A204.1 (cell line): ENCODE data around the gene UVRAG.
"Not testable (repeated sequence)": the region's sequence is repeated elsewhere in the genome, so short reads cannot be mapped to it uniquely, and the experiment has no call there.

ENCODE experiments used
- FAIRE-seq: peaks from 2 replicates; lab custom pipeline; 2012; peaks lifted over from hg19 to GRCh38; lab: Jason Lieb, UNC

Gene UVRAG

GRCh38 chr11:75924966-75925784 is 110.2 kb downstream of the UVRAG start:
- no peak for FAIRE-seq

- no peak for FAIRE-seq
Measured at GRCh38 chr11:75925785-75926164, 110.8 kb downstream of the UVRAG start.

DNA sequence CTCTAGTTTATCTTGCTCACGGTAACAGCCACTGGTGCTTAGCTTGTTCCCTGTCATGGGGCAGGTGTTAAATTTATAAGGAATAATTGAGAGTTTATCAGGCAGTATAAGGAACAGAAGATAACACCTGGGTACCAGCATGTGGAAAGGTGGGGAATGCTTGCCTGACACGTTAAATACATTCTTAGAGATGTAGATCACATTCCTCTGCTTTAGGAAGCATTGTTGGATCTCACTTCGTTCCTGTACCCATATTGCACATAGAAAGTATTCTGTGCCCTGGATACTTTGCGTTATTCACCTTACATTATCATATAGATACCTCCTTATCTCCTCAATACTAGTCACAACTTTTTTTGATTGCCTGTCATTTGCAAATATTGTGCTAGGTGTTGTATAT is 114.7 kb downstream of the UVRAG start:
- no peak for FAIRE-seq

DNA sequence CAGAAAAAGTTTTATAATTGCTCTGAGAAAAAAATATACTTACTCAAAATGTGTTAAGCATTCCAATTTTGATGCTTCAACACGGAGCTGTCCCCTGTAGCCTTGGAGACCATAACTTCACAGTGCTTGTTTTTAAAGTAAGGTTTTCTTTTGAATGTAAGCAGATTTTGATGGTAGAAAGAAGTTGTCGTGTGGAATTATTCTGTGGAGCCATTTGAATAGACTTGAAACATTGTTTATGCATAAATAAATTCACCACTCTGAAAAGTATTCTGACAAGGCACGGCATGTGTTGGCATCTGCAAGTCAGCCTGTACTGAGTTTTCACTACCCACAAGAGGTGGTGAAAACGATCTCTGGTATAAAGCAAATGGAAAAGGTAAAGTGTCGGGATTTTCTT is 115.5 kb downstream of the UVRAG start:
- FAIRE-seq: no peak

DNA sequence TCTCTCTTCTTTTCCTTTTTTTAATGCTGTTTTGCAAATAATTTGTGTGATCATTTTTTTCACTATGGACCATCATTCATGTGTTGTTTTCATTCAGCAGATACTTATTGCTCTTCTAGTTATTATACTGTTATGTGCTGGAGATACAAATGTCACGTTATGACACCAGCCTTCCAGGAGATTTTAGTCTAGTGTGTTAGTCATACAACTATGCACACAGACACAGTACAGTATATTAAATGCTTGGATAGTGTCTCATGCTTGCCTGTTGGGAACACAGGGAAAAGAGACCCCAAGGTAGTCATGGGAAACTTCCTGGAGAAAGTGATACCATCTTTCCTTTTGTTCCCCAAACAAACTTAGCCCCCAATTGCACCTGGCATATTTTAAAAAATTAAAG is 116.1 kb downstream of the UVRAG start:
- no peak for FAIRE-seq

GRCh38 chr11:75933736-75934135 is 118.7 kb downstream of the UVRAG start:
- FAIRE-seq: not testable (repeated sequence)

GRCh38 chr11:75934851-75935250 is 119.8 kb downstream of the UVRAG start:
- FAIRE-seq: no peak

- FAIRE-seq: no peak
Measured at GRCh38 chr11:75938543-75938942, 123.5 kb downstream of the UVRAG start.

- no peak for FAIRE-seq
Measured at GRCh38 chr11:75939516-75939915, 124.5 kb downstream of the UVRAG start.

DNA sequence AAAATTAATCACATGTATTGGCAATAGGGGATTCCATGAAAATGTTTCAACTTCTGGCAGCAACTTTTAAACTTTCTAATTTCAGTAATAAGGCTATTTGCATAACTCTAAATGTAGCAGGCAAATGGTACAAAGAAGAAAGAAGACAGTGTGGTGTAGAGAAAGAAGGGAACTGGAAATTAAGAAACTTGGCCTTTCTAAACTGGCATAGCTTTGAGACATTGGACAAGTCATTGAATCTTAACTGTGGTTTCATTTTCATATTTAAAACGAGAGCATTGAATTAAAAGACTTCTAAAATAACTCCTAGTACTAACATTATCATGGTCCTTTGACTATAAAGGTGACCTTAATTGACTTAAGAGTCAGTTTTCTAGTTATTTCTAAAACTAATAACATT is 125.0 kb downstream of the UVRAG start:
- no peak for FAIRE-seq

- FAIRE-seq: no peak
Measured at GRCh38 chr11:75940911-75941310, 125.9 kb downstream of the UVRAG start.

- FAIRE-seq: no peak
Measured at GRCh38 chr11:75944515-75944914, 129.5 kb downstream of the UVRAG start.

GRCh38 chr11:75945446-75945845 is 130.4 kb downstream of the UVRAG start:
- no peak for FAIRE-seq

DNA sequence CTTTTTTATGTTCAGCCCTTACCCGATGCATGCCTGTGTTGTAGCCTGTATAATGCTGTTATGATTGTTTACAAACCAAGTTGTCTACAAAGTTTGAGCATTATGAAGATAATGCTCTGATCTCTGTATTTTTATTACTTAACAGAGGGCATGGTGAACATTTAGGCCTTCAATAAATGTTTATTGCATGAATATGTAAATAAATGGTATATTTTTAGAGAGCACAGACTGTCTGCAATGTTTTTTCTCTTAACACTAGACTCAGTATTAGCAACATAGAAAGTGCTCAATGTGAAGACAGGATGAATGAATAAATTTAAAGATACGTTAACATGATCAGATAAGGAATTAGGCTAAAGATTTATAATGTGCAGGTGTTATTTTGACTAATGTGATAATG is 130.9 kb downstream of the UVRAG start:
- no peak for FAIRE-seq

DNA sequence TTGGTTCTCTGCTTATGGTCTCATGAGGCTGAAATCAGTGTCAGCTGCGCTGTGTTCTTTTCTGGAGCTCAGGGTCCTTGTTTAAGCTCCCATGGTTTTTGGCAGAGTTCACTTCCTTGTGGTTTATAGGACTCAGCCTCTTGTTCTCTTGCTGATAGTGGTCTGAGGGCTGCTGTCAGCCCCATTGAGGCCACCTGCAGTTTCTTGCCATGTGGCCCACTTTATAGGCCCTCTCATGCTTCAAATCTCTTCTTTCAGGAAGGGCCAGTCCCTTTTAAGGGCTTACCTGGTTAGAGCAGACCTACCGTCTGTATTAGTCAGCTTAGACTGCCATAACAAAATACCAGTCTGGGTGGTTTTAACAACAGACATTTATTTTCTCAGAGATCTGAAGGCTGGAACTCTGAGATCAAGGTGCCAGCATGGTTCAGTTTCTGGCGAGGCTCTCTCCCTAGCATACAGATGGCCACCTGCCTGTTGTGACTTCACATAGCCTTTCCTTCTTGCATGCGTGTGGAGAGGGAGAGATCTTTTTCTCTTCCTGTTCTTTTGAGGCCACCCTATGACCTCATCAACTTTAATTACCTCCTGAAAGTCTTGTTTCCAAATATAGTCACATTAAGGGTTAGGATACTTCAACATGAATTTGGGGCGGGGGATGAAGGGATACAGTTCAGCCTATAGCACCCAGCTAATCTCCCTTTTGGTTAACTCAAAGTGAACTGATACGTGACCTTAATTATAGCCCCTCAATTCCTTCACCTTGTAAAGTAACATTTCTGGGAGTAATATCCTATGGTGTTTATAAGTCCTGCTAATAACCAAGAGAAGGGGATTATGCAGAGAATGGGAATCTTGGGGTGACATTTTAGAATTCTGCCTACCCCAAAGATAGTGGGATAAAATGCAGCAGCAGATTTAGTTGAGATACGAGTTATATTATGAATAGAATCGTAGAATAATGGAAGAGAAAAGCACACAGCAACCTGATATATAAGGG is 131.8 kb downstream of the UVRAG start:
- FAIRE-seq: no peak

DNA sequence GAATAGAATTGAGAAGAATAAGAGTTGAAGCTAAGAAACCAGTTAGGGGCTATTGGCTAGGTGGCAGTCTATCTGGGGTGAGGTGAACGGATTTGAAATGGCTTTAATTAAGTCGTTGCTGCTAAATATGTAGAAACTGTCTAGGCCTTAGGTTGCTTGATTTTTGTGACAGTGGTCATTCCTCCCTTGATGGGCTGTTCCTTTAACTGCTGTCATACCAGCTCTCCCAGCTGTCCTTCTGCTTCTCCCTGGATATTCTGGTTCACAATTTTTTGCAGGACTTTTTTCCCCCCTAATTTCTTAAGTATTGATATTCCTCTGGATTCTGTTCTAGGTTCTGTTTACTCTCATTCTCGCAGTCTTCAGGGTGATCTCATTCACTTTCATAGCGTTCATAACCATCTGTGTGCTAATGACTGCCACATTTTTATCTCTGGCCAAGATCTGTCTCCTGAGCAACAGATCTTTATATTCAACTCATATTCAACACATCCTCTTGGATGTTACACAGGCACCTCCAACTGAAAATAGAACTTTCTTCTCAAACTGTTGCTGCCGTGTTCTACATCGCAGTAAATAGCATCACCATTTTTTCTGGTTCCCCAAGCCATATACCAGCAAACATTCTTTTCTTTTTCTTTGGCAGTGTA is 134.1 kb downstream of the UVRAG start:
- no peak for FAIRE-seq

- FAIRE-seq: no peak
Measured at GRCh38 chr11:75950141-75950540, 135.1 kb downstream of the UVRAG start.

DNA sequence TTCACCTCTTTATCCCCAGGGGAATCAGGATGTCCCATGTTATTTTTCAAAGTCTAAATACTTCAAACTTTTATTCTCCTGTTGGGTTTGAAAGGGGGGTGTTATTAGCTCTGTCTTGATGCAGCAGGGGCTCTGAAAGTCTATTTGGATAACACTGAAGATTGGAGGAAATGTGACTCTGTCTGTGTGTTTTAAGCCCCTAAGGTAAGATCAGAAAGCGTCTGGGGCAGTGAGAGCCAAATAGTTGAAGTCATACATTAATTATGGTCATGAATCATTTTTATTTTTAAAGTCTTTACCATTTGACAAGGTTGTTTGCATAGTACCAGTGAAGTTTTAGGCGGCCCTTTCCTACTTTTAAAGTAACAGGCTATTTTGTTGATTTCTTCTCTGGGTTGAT is 139.0 kb downstream of the UVRAG start:
- no peak for FAIRE-seq

- no peak for FAIRE-seq
Measured at GRCh38 chr11:75955443-75955842, 140.4 kb downstream of the UVRAG start.

DNA sequence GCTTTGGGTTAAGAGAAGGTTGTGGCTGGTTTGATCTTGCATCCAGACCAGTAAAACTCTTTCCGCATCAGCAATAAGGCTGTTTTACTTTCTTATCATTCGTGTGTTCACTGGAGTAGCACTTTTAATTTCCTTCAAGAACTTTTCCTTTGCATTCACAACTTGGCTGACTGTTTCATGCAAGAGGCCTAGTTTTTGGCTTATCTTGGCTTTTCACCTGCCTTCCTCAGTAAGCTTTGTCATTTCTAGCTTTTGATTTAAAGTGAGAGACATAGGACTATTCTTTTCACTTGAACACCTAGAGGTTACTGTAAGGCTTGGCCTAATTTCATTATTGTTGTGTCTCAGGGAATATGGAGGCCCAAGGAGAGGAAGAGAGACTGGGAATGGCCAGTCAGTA is 144.5 kb downstream of the UVRAG start:
- no peak for FAIRE-seq

DNA sequence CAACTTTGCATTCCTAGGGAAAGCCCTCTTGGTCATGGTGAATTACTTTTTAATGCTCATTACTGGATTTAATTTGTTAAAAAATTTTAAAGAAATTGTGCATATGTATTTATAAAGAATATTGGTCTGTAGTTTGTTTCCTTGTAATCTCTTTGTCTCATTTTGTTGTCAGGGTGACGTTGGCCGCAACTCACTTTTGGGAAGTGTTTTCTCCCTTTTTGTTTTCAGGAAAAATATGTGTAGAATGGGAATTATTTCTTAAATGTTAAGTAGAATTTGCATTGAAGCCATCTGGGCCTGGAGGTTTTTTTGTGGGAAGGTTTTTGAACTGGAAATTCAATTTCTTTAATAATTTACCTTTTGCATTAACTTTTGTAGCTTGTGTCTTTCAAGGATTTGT is 149.1 kb downstream of the UVRAG start:
- no peak for FAIRE-seq

DNA sequence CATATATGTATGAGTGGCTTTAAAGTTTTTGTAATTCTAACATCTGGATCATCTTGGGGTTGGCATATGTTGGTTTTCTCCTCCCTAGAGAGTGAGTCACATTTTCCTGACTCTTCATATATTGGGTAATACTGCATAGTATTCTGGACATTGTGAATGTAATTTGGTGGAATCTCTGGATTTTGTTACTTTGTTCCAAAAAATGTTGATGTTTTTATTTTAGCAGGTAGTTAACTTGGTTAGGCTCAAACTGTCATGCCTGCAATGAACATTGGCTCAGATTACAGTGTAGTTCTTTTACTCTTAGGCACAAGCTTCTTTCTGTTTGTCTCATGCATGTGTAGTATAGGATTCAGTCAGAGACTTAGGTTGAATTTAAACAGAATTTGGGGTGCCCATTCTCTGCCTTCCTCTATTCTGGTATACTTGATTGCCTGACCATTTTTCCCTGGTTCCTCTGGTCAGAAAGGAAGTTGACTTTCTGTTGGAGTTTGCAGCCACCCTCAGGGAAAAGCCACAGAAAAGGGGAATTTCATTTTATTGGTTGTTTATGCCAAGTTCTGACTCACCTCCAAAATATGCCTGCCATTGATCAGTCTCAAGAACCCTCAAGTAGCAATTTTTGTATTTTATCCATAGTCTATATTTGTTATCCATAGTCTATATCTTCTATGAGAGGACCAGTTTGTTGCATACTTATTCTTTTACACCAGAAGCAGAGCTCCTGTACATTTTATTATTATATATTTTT is 151.7 kb downstream of the UVRAG start:
- FAIRE-seq: no peak
